K562 (cell line): ENCODE measurements around the gene SPTAN1.

ENCODE experiments used
- CREB3 ChIP-seq: fragments of 450-650 bp; conservative IDR thresholded peaks from 2 replicates; pipeline ENCODE4 v1.6.1; 2016; ENCODE audit warnings: missing genetic modification characterization, low read depth, mild to moderate bottlenecking, missing compliant biosample characterization, moderate library complexity
- CREB5 ChIP-seq: fragments of 250-450 bp; sonication (Bioruptor Pico); IDR thresholded peaks from 2 replicates; pipeline ENCODE4 v1.5.0; 2020; ENCODE audit warnings: mild to moderate bottlenecking
- GABPA ChIP-seq: fragments of 200-800 bp; sonication (Bioruptor generic); conservative IDR thresholded peaks from 2 replicates; pipeline ENCODE4 v1.6.1; 2016; ENCODE audit warnings: low read depth, missing genetic modification characterization, missing compliant biosample characterization
- JUN ChIP-seq, 2 experiments: sonication (generic) in 1 of 2; formaldehyde crosslinking in 1 of 2; IDR thresholded peaks; 2 replicates each; pipeline versions ENCODE4 v1.6.1 to v1.8.0; 2012 to 2022; ENCODE audit warnings: borderline replicate concordance in 2 of 2, mild to moderate bottlenecking in 2 of 2, improper control_type of control experiment in 1 of 2, low read depth in 1 of 2, low read length in 1 of 2, missing genetic modification reagents in 1 of 2
- MAX ChIP-seq: sonication (generic); formaldehyde crosslinking; IDR thresholded peaks from 2 replicates; pipeline ENCODE4 v1.9.0; 2022; ENCODE audit warnings: mild to moderate bottlenecking, missing genetic modification reagents
- MTA2 ChIP-seq: fragments of 450-650 bp; IDR thresholded peaks from 2 replicates; pipeline ENCODE4 v1.6.1; 2016; ENCODE audit warnings: low read depth
- SAP30 ChIP-seq: fragments of 200-600 bp; sonication (generic); IDR thresholded peaks from 2 replicates; pipeline ENCODE4 v1.6.1; 2012; ENCODE audit warnings: borderline replicate concordance, low read depth, mild to moderate bottlenecking, moderate library complexity, low read length, control low read depth, inconsistent platforms; ENCODE audit not compliant: insufficient read depth, poor library complexity, severe bottlenecking
- SIN3A ChIP-seq, 2 experiments: fragments of 150-350 bp in 1 of 2; IDR thresholded peaks; 2 replicates each; pipeline ENCODE4 v1.6.1; 2011 to 2016; ENCODE audit warnings: borderline replicate concordance in 2 of 2, low read depth in 2 of 2, low read length in 2 of 2, mild to moderate bottlenecking in 2 of 2, moderate library complexity in 2 of 2; ENCODE audit not compliant: control insufficient read depth in 1 of 2
- SREBF1 ChIP-seq: fragments of 150-350 bp; IDR thresholded peaks from 2 replicates; pipeline ENCODE4 v1.6.1; 2014; ENCODE audit warnings: antibody characterized with exemption, low read depth, low read length, borderline replicate concordance
- SRSF1 ChIP-seq: fragments of 200-400 bp; formaldehyde crosslinking; IDR thresholded peaks from 2 replicates; pipeline ENCODE4 v1.6.1; 2017; ENCODE audit warnings: mild to moderate bottlenecking, low read depth, low read length, moderate library complexity
- ZNF184 ChIP-seq: sonication (generic); formaldehyde crosslinking; IDR thresholded peaks from 2 replicates; pipeline ENCODE4 v1.5.0; 2020; ENCODE audit warnings: missing genetic modification reagents
- ZNF324 ChIP-seq: fragments of 250-450 bp; sonication (Bioruptor Pico); IDR thresholded peaks from 2 replicates; pipeline ENCODE4 v1.4.0; 2020; ENCODE audit warnings: mild to moderate bottlenecking

GRCh38 chr9:128595471-128595870 is 43.1 kb downstream of the SPTAN1 start:
- TF ChIP-seq GABPA = no peak
- no peak for TF ChIP-seq SAP30
- no peak for TF ChIP-seq SIN3A (IDR thresholded peaks at IDR 0.05; ENCODE audit: borderline replicate concordance in 2 of 2, control insufficient read depth in 1 of 2, low read depth in 2 of 2, low read length in 2 of 2)
- no peak for TF ChIP-seq SRSF1
- no peak for TF ChIP-seq JUN (IDR thresholded peaks at IDR 0.05; ENCODE audit: borderline replicate concordance, low read depth, low read length)
- TF ChIP-seq JUN (CRISPR knock-in tag; IDR thresholded peaks at IDR 0.05; ENCODE audit: borderline replicate concordance) = no peak
- no peak for TF ChIP-seq MAX (CRISPR knock-in tag)
- TF ChIP-seq MTA2 = no peak
- TF ChIP-seq SREBF1 = no peak
- TF ChIP-seq CREB3 (tag) = no peak
- no peak for TF ChIP-seq ZNF184 (CRISPR knock-in tag)
- TF ChIP-seq ZNF324 = no peak
- no peak for TF ChIP-seq CREB5 (CRISPR knock-in tag)
